Measurements from ENCODE around the gene MAP7D1.

- TF ChIP-seq CTCF (IDR thresholded peaks at IDR 0.05) (no peak), ZFX (IDR thresholded peaks at IDR 0.05; ENCODE audit: borderline replicate concordance) (no peak)
Measured at GRCh38 chr1:36134031-36134430, 21.9 kb upstream of the MAP7D1 start.
